ACC112 (cell line): Measurements from ENCODE around the gene AASDH.
"Not testable (repeated sequence)": the region's sequence is repeated elsewhere in the genome, so short reads cannot be mapped to it uniquely, and the experiment has no call there.

Experiments used
- H2AFZ ChIP-seq: fragments of 200-600 bp; sonication (generic); one replicate; pipeline ENCODE4 v1.6.0; 2017; ENCODE audit warnings: antibody characterized with exemption, low read length; ENCODE audit not compliant: unreplicated experiment
- H3K27ac ChIP-seq: fragments of 200-600 bp; sonication (generic); 2 replicates; pipeline ENCODE4 v1.5.1; 2014; ENCODE audit warnings: low read depth, mild to moderate bottlenecking, antibody characterized with exemption, low read length, moderate library complexity
- H3K27me3 ChIP-seq: fragments of 200-600 bp; sonication (generic); 2 replicates; pipeline ENCODE4 v1.6.1; 2014; ENCODE audit warnings: mild to moderate bottlenecking, antibody characterized with exemption, low read length, moderate library complexity, mixed read lengths; ENCODE audit not compliant: insufficient read depth
- H3K36me3 ChIP-seq: fragments of 200-600 bp; sonication (generic); 2 replicates; pipeline ENCODE4 v1.6.1; 2016; ENCODE audit warnings: mild to moderate bottlenecking, antibody characterized with exemption, low read length, moderate library complexity, mixed read lengths; ENCODE audit not compliant: insufficient read depth
- H3K4me1 ChIP-seq: fragments of 200-600 bp; sonication (generic); one replicate; pipeline ENCODE4 v1.6.1; 2016; ENCODE audit warnings: low read length, mixed read lengths; ENCODE audit not compliant: insufficient read depth, unreplicated experiment, control insufficient read depth
- H3K4me3 ChIP-seq: fragments of 200-600 bp; sonication (generic); 2 replicates; pipeline ENCODE4 v1.5.1; 2014; ENCODE audit warnings: mild to moderate bottlenecking, low read depth, low read length
- H3K79me2 ChIP-seq: fragments of 200-600 bp; sonication (generic); one replicate; pipeline ENCODE4 v1.6.0; 2016; ENCODE audit warnings: low read length; ENCODE audit not compliant: control insufficient read depth, unreplicated experiment, insufficient read depth

Gene AASDH

GRCh38 chr4:56400560-56400959 is 13.3 kb upstream of the AASDH start:
- H2AFZ ChIP-seq, result no peak overlapping the region

GRCh38 chr4:56391270-56391669 is 4.0 kb upstream of the AASDH start:
- no peaks in the 10 kb centered on the region for H3K27me3 ChIP-seq
- H3K4me3 ChIP-seq, result no peak overlapping the region
- peaks cover 4% of the 10 kb centered on the region for H3K36me3 ChIP-seq
- no peak overlapping the region for H3K27ac ChIP-seq
- H3K79me2 ChIP-seq, result peaks cover 28% of the 10 kb centered on the region
- no peak overlapping the region for H2AFZ ChIP-seq
- peaks cover 9% of the 10 kb centered on the region for H3K4me1 ChIP-seq

More at GRCh38 chr4:56400560-56400959, 13.3 kb upstream of the AASDH start:
- H3K4me3 ChIP-seq, result no peak overlapping the region
- no peak overlapping the region for H3K27ac ChIP-seq
- no peaks in the 10 kb centered on the region for H3K4me1 ChIP-seq
- peaks cover 17% of the 10 kb centered on the region for H3K36me3 ChIP-seq
- no peaks in the 10 kb centered on the region for H3K27me3 ChIP-seq
- H3K79me2 ChIP-seq, result no peaks in the 10 kb centered on the region

- H3K79me2 ChIP-seq, result peaks cover 39% of the 10 kb centered on the region
- H3K4me3 ChIP-seq, result peak overlapping the region; percentile 85; the same call in 1 of the 2 replicates
- H3K27ac ChIP-seq, result no peak overlapping the region
- no peaks in the 10 kb centered on the region for H3K27me3 ChIP-seq
- peaks cover 17% of the 10 kb centered on the region for H3K4me1 ChIP-seq
- no peak overlapping the region for H2AFZ ChIP-seq
- no peaks in the 10 kb centered on the region; the same call in 1 of the 2 replicates for H3K36me3 ChIP-seq
Measured at GRCh38 chr4:56389558-56389957, 2.3 kb upstream of the AASDH start.

GRCh38 chr4:56388306-56388705 is 1.0 kb upstream of the AASDH start:
- no peaks in the 10 kb centered on the region for H3K36me3 ChIP-seq
- peaks cover 39% of the 10 kb centered on the region for H3K79me2 ChIP-seq
- peak overlapping the region; percentile 92; the same call in 1 of the 2 replicates for H3K27ac ChIP-seq
- H3K27me3 ChIP-seq, result no peaks in the 10 kb centered on the region
- peaks cover 17% of the 10 kb centered on the region for H3K4me1 ChIP-seq
- H2AFZ ChIP-seq, result peak overlapping the region; percentile 47
- H3K4me3 ChIP-seq, result peak overlapping the region; percentile 85

GRCh38 chr4:56386091-56386490 is 1.2 kb downstream of the AASDH start:
- H3K4me3 ChIP-seq, result peak overlapping the region; percentile 85
- peaks cover 17% of the 10 kb centered on the region for H3K4me1 ChIP-seq
- H3K36me3 ChIP-seq, result no peaks in the 10 kb centered on the region
- peak overlapping the region; percentile 6 for H2AFZ ChIP-seq
- peaks cover 39% of the 10 kb centered on the region for H3K79me2 ChIP-seq
- H3K27me3 ChIP-seq, result no peaks in the 10 kb centered on the region
- peak overlapping the region; percentile 92 for H3K27ac ChIP-seq

- Histone ChIP-seq H3K27me3 (no peaks in the 10 kb centered on the region), H3K79me2 (no peaks in the 10 kb centered on the region), H3K4me1 (no peaks in the 10 kb centered on the region), H2AFZ (no peak overlapping the region), H3K27ac (no peak overlapping the region), H3K4me3 (no peak overlapping the region), H3K36me3 (peaks cover 10% of the 10 kb centered on the region)
Measured at GRCh38 chr4:56375458-56375857, 11.8 kb downstream of the AASDH start.

GRCh38 chr4:56374956-56375355 is 12.3 kb downstream of the AASDH start:
- Histone ChIP-seq H3K4me3 (no peak overlapping the region), H3K27ac (no peak overlapping the region), H3K36me3 (peaks cover 10% of the 10 kb centered on the region), H3K27me3 (no peaks in the 10 kb centered on the region), H3K79me2 (no peaks in the 10 kb centered on the region), H2AFZ (no peak overlapping the region), H3K4me1 (no peaks in the 10 kb centered on the region)

- Histone ChIP-seq H3K27me3 (no peaks in the 10 kb centered on the region), H3K27ac (no peak overlapping the region), H3K4me3 (no peak overlapping the region), H3K36me3 (peaks cover 18% of the 10 kb centered on the region), H3K4me1 (no peaks in the 10 kb centered on the region), H2AFZ (no peak overlapping the region), H3K79me2 (no peaks in the 10 kb centered on the region)
Measured at GRCh38 chr4:56372774-56373173, 14.5 kb downstream of the AASDH start.

- Histone ChIP-seq H3K4me3 (no peak overlapping the region), H3K79me2 (no peaks in the 10 kb centered on the region), H3K27ac (no peak overlapping the region), H2AFZ (no peak overlapping the region), H3K27me3 (no peaks in the 10 kb centered on the region), H3K4me1 (no peaks in the 10 kb centered on the region), H3K36me3 (peaks cover 18% of the 10 kb centered on the region)
Measured at GRCh38 chr4:56371426-56372220, 15.7 kb downstream of the AASDH start.

GRCh38 chr4:56370377-56370776 is 16.9 kb downstream of the AASDH start:
- Histone ChIP-seq H3K79me2 (no peaks in the 10 kb centered on the region), H3K4me3 (no peak overlapping the region), H3K27ac (no peak overlapping the region), H2AFZ (no peak overlapping the region), H3K27me3 (no peaks in the 10 kb centered on the region), H3K4me1 (no peaks in the 10 kb centered on the region), H3K36me3 (peaks cover 18% of the 10 kb centered on the region)

- not testable (repeated sequence) for H3K36me3 ChIP-seq, H3K27me3 ChIP-seq, H2AFZ ChIP-seq, H3K4me1 ChIP-seq, H3K27ac ChIP-seq, H3K4me3 ChIP-seq, H3K79me2 ChIP-seq
Measured at GRCh38 chr4:56362981-56363380, 24.3 kb downstream of the AASDH start.
